H9 (cell line): Measurements from ENCODE around the gene MUC4. TPM values are rescaled to one million over a fixed set of nuclear protein-coding genes. Genes with fewer than 3 reads are reported as not detected.
A peak's percentile ranks its signal among the peaks of the same experiment; 100 is the strongest.

ENCODE experiments used
- DNase-seq: peaks from one replicate; pipeline ENCODE4 v3.0.0-alpha.2; 2017
- H2AFZ ChIP-seq: one replicate; pipeline ENCODE4 v1.6.1; 2013; ENCODE audit warnings: mild to moderate bottlenecking, low read length, control low read depth, moderate library complexity
- H2AK5ac ChIP-seq: 2 replicates; pipeline ENCODE4 v1.6.1; 2013; ENCODE audit warnings: low read length, control low read depth, mixed read lengths; ENCODE audit not compliant: insufficient read length
- H2BK120ac ChIP-seq: one replicate; pipeline ENCODE4 v1.6.1; 2013; ENCODE audit warnings: low read depth, mild to moderate bottlenecking, low read length, control low read depth, inconsistent platforms; ENCODE audit not compliant: poor library complexity, severe bottlenecking
- H2BK12ac ChIP-seq: 2 replicates; pipeline ENCODE4 v1.6.1; 2013; ENCODE audit warnings: low read length, control low read depth, mixed read lengths, low read depth; ENCODE audit not compliant: insufficient read length
- H2BK15ac ChIP-seq: 2 replicates; pipeline ENCODE4 v1.6.1; 2013; ENCODE audit warnings: low read depth, low read length, control low read depth
- H2BK20ac ChIP-seq: one replicate; pipeline ENCODE4 v1.6.1; 2013; ENCODE audit warnings: low read depth, mild to moderate bottlenecking, low read length, control low read depth, inconsistent platforms; ENCODE audit not compliant: poor library complexity, severe bottlenecking
- H2BK5ac ChIP-seq: 2 replicates; pipeline ENCODE4 v1.6.1; 2013; ENCODE audit warnings: low read length, control low read depth, mixed read lengths; ENCODE audit not compliant: insufficient read length
- H3K14ac ChIP-seq: 2 replicates; pipeline ENCODE4 v1.6.1; 2013; ENCODE audit warnings: low read length, control low read depth; ENCODE audit not compliant: insufficient read depth
- H3K18ac ChIP-seq: 2 replicates; pipeline ENCODE4 v1.6.1; 2013; ENCODE audit warnings: low read depth, mild to moderate bottlenecking, mixed read lengths, low read length, control low read depth; ENCODE audit not compliant: insufficient read length
- H3K23ac ChIP-seq: 2 replicates; pipeline ENCODE4 v1.6.1; 2013; ENCODE audit warnings: low read length, control low read depth, mixed read lengths, low read depth; ENCODE audit not compliant: insufficient read length
- H3K23me2 ChIP-seq: 2 replicates; pipeline ENCODE4 v1.6.1; 2013; ENCODE audit warnings: low read depth, mild to moderate bottlenecking, mixed read lengths, low read length, control low read depth; ENCODE audit not compliant: insufficient read length, poor library complexity, severe bottlenecking
- H3K27ac ChIP-seq: 2 replicates; pipeline ENCODE4 v1.5.1; 2013; ENCODE audit warnings: low read length, control low read depth, mixed read lengths, low read depth; ENCODE audit not compliant: insufficient read length
- H3K27me3 ChIP-seq: 2 replicates; pipeline ENCODE4 v1.6.1; 2013; ENCODE audit warnings: low read length, control low read depth, inconsistent platforms; ENCODE audit not compliant: insufficient read depth
- H3K4ac ChIP-seq: 2 replicates; pipeline ENCODE4 v1.6.1; 2013; ENCODE audit warnings: low read depth, mild to moderate bottlenecking, control low read depth, inconsistent platforms, low read length, moderate library complexity
- H3K4me1 ChIP-seq: 2 replicates; pipeline ENCODE4 v1.6.1; 2013; ENCODE audit warnings: low read length, control low read depth, inconsistent platforms; ENCODE audit not compliant: insufficient read depth
- H3K4me2 ChIP-seq: 2 replicates; pipeline ENCODE4 v1.6.1; 2013; ENCODE audit warnings: low read length, control low read depth, mixed read lengths; ENCODE audit not compliant: insufficient read length, insufficient read depth
- H3K56ac ChIP-seq: 2 replicates; pipeline ENCODE4 v1.6.1; 2013; ENCODE audit warnings: low read depth, mild to moderate bottlenecking, mixed read lengths, low read length, control low read depth; ENCODE audit not compliant: insufficient read length
- H3K79me1 ChIP-seq: 2 replicates; pipeline ENCODE4 v1.6.1; 2013; ENCODE audit warnings: low read depth, mild to moderate bottlenecking, moderate library complexity, low read length, control low read depth, inconsistent platforms; ENCODE audit not compliant: insufficient read depth, poor library complexity, severe bottlenecking
- H3K79me2 ChIP-seq: 2 replicates; pipeline ENCODE4 v1.6.1; 2013; ENCODE audit warnings: low read length, control low read depth, inconsistent platforms; ENCODE audit not compliant: insufficient read depth
- H3K9ac ChIP-seq: 2 replicates; pipeline ENCODE4 v1.6.1; 2013; ENCODE audit warnings: low read length, control low read depth, mixed read lengths; ENCODE audit not compliant: insufficient read length; ENCODE audit errors: extremely low read depth
- H3K9me3 ChIP-seq: one replicate; pipeline ENCODE4 v1.6.1; 2013; ENCODE audit warnings: low read depth, low read length, inconsistent platforms; ENCODE audit not compliant: control insufficient read depth
- H3T11ph ChIP-seq: one replicate; pipeline ENCODE4 v1.6.1; 2013; ENCODE audit warnings: mild to moderate bottlenecking, low read length, control low read depth, inconsistent platforms
- H4K20me1 ChIP-seq: one replicate; pipeline ENCODE4 v1.6.1; 2013; ENCODE audit not compliant: control insufficient read depth, insufficient read length, insufficient read depth
- H4K5ac ChIP-seq: 2 replicates; pipeline ENCODE4 v1.6.1; 2013; ENCODE audit warnings: low read depth, mild to moderate bottlenecking, mixed read lengths, low read length, control low read depth; ENCODE audit not compliant: insufficient read length
- H4K8ac ChIP-seq: replicated peaks from 2 replicates; pipeline ENCODE4 v1.6.1; 2013; ENCODE audit warnings: low read length, control low read depth, mixed read lengths, low read depth; ENCODE audit not compliant: insufficient read length
- H4K91ac ChIP-seq: 2 replicates; pipeline ENCODE4 v1.6.1; 2013; ENCODE audit warnings: low read depth, mild to moderate bottlenecking, moderate library complexity, mixed read lengths, low read length, control low read depth; ENCODE audit not compliant: insufficient read length
- H3K27ac Mint-ChIP-seq, 3 experiments: 2 replicates in 2 of 3; 3 replicates in 1 of 3; pipeline ENCODE4 v1.8.0; 2020 to 2021; ENCODE audit warnings: mixed read lengths in 3 of 3, mild to moderate bottlenecking in 1 of 3, moderate library complexity in 1 of 3
- H3K27me3 Mint-ChIP-seq: 2 replicates; pipeline ENCODE4 v1.8.0; 2021; ENCODE audit warnings: low read depth, mild to moderate bottlenecking, moderate library complexity, mixed read lengths
- H3K36me3 Mint-ChIP-seq, 3 experiments: 2 replicates in 2 of 3; 3 replicates in 1 of 3; pipeline ENCODE4 v1.8.0; 2020 to 2021; ENCODE audit warnings: low read depth in 3 of 3, mixed read lengths in 3 of 3; ENCODE audit not compliant: insufficient read depth in 1 of 3
- H3K4me1 Mint-ChIP-seq, 2 experiments: 2 replicates each; pipeline ENCODE4 v1.8.0; 2020; ENCODE audit warnings: mixed read lengths in 2 of 2
- H3K4me3 Mint-ChIP-seq, 2 experiments: 2 replicates in 1 of 2; 3 replicates in 1 of 2; pipeline ENCODE4 v1.8.0; 2020 to 2021; ENCODE audit warnings: mild to moderate bottlenecking in 2 of 2, mixed read lengths in 2 of 2, moderate library complexity in 1 of 2
- H3K9me3 Mint-ChIP-seq, 2 experiments: 2 replicates in 1 of 2; 3 replicates in 1 of 2; pipeline ENCODE4 v1.8.0; 2020; ENCODE audit warnings: mild to moderate bottlenecking in 2 of 2, mixed read lengths in 2 of 2, moderate library complexity in 1 of 2
- WGBS: extraction: QIAGEN DNeasy Blood & Tissue Kit; methylation state at CpG from one replicate; pipeline ENCODE4 v1.1.7; 2013; ENCODE audit warnings: missing lambda C conversion rate, low lambda C conversion rate, mixed read lengths; ENCODE audit not compliant: insufficient read length; ENCODE audit errors: extremely low coverage; 5-methylcytosine and 5-hydroxymethylcytosine counted together
- total RNA-seq: library from RNA; stranded (reverse); gene quantifications from 2 replicates; pipeline ENCODE4 v1.2.1, GENCODE V29; 2021
- TF ChIP-seq, protein P1 (sequence below): fragments of 200-600 bp; sonication (generic); conservative IDR thresholded peaks from 3 replicates; pipeline ENCODE4 v1.8.0; 2021; ENCODE audit warnings: antibody characterized with exemption, mild to moderate bottlenecking

MUC4 gene
- total RNA-seq, 1 experiment from 2014 or later, result 1.2 TPM

DNA sequence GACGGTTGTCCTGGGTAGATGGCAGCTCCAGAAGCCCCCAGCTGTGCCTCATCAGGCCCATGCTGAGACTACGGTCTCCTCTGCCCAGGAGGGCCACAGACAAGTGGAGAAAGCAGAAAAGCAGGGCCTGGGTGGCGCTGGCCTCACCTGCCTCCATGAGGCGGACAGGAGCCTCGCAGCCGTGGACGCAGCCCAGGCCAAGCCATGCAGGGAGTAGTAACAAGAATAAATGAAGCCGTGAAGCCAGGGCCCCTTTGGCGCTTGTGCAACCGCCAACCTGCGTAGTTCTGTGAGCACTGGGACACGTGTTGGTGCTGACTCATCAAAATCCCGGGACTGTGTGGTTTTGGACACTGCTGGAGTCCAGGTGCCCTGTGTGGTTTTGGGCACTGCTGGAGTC is 12.3 kb upstream of the MUC4 start:
- Histone ChIP-seq H3K9me3 (no peaks in the 10 kb centered on the region), H3K4ac (no peak overlapping the region), H2AFZ (no peak overlapping the region), H4K8ac (no peak overlapping the region), H3K79me2 (no peaks in the 10 kb centered on the region), H3K56ac (no peak overlapping the region), H4K5ac (no peak overlapping the region), H3K14ac (peak overlapping the region; percentile 31; the same call in 1 of the 2 replicates), H3T11ph (no peak overlapping the region), H4K20me1 (no peaks in the 10 kb centered on the region), H2BK12ac (no peak overlapping the region), H3K9ac (no peak overlapping the region), H2BK20ac (no peak overlapping the region), H3K18ac (no peak overlapping the region), H3K27me3 (no peaks in the 10 kb centered on the region), H2BK5ac (no peak overlapping the region), H3K4me2 (no peak overlapping the region), H3K79me1 (no peaks in the 10 kb centered on the region), H4K91ac (no peak overlapping the region), H2BK15ac (no peak overlapping the region), H3K27ac (no peak overlapping the region), H3K23ac (no peak overlapping the region), H3K4me1 (no peaks in the 10 kb centered on the region; the same call in 1 of the 2 replicates), H3K23me2 (no peaks in the 10 kb centered on the region), H2AK5ac (no peak overlapping the region), H2BK120ac (no peak overlapping the region)
- H3K4me1 Mint-ChIP-seq, result peaks cover 7 to 8% of the 10 kb centered on the region in 2 experiments; a peak in 3 of 4 replicates
- no peaks in the 10 kb centered on the region; a peak in 1 of 5 replicates for H3K9me3 Mint-ChIP-seq
- no peaks in the 10 kb centered on the region for H3K36me3 Mint-ChIP-seq
- TF ChIP-seq, protein P1, sequence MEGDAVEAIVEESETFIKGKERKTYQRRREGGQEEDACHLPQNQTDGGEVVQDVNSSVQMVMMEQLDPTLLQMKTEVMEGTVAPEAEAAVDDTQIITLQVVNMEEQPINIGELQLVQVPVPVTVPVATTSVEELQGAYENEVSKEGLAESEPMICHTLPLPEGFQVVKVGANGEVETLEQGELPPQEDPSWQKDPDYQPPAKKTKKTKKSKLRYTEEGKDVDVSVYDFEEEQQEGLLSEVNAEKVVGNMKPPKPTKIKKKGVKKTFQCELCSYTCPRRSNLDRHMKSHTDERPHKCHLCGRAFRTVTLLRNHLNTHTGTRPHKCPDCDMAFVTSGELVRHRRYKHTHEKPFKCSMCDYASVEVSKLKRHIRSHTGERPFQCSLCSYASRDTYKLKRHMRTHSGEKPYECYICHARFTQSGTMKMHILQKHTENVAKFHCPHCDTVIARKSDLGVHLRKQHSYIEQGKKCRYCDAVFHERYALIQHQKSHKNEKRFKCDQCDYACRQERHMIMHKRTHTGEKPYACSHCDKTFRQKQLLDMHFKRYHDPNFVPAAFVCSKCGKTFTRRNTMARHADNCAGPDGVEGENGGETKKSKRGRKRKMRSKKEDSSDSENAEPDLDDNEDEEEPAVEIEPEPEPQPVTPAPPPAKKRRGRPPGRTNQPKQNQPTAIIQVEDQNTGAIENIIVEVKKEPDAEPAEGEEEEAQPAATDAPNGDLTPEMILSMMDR, result peak; percentile 24; the same call in 1 of the 3 replicates
- peak overlapping the region in 2 of 3 experiments; percentile 23 to 28; a peak in 1 of 7 replicates for H3K27ac Mint-ChIP-seq
- DNase-seq, result no peak
- no CpG with 5 or more reads among the region's 13 CpGs for WGBS
- peaks cover 2% of the 10 kb centered on the region; the same call in 1 of the 2 replicates for H3K27me3 Mint-ChIP-seq
- H3K4me3 Mint-ChIP-seq, result no peak overlapping the region
